ENCODE results near the gene PFKM. TPM values are rescaled to one million over a fixed set of nuclear protein-coding genes. Genes with fewer than 3 reads are reported as not detected.

Gene PFKM
- total RNA-seq, 1 experiment from 2014 or later, result 92.4 TPM

DNA sequence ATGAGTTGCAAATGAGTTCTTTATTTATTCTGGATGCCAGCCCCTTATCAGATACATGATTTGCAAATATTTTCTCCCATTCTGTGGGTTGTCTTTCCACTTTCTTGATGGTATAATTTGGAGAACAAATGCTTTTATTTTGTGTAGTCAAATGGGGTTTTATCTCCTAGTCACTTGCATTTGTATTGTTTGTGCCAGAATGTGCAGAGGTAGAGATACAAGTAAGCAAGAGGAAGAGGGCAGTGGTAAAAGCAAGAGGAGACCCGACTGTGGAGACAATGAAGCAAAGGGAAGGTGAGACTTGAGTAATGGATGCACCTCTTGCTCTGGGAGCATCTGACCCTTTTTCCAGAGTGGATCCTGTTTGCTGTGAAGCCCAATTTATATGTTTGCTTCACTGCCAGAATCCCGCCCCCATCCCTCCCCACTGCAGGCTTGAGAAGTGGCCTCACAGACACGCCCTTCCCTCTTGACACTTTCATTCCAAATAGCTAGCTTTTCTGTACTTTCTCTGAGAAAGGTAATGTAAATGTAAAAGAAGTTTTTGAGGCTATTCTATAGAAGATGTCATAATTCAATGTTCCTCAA, 786 bp upstream of the PFKM start:
- H2BK15ac ChIP-seq (ENCODE audit: low read depth, low read length), result no peak overlapping the region
- no peaks in the 10 kb centered on the region for H4K20me1 ChIP-seq (ENCODE audit: control insufficient read depth, insufficient read depth, insufficient read length)
- H3K27me3 Mint-ChIP-seq (ENCODE audit: low read depth), result peaks cover 23% of the 10 kb centered on the region
- H3K9me3 ChIP-seq (ENCODE audit: control insufficient read depth, low read depth, low read length), result no peaks in the 10 kb centered on the region
- H3K79me2 ChIP-seq (ENCODE audit: insufficient read depth, low read length), result peaks cover 6% of the 10 kb centered on the region; the same call in 1 of the 2 replicates
- H4K8ac ChIP-seq (replicated peaks; ENCODE audit: insufficient read length, low read depth, low read length), result no peak overlapping the region
- no peak overlapping the region for H2BK120ac ChIP-seq (ENCODE audit: low read depth, low read length, poor library complexity, severe bottlenecking)
- no peak overlapping the region for H2AK5ac ChIP-seq (ENCODE audit: insufficient read length, low read length)
- H3K23me2 ChIP-seq (ENCODE audit: insufficient read length, low read depth, low read length, poor library complexity, severe bottlenecking), result peaks cover 8% of the 10 kb centered on the region
- peak overlapping the region; percentile 94 for H3K4me2 ChIP-seq (ENCODE audit: insufficient read depth, insufficient read length, low read length)
- H4K91ac ChIP-seq (ENCODE audit: insufficient read length, low read depth, low read length), result no peak overlapping the region
- H3K4me1 Mint-ChIP-seq, result peaks cover 21% of the 10 kb centered on the region in 2 experiments
- peaks cover 0 to 10% (median 6%) of the 10 kb centered on the region in 3 experiments; a peak in 6 of 7 replicates for H3K36me3 Mint-ChIP-seq (ENCODE audit: insufficient read depth in 1 of 3, low read depth in 3 of 3)
- no peak overlapping the region for H2BK12ac ChIP-seq (ENCODE audit: insufficient read length, low read depth, low read length)
- no peak overlapping the region for H3K56ac ChIP-seq (ENCODE audit: insufficient read length, low read depth, low read length)
- no peak overlapping the region for H3K27ac ChIP-seq (ENCODE audit: insufficient read length, low read depth, low read length)
- H3K4ac ChIP-seq (ENCODE audit: low read depth, low read length), result no peak overlapping the region
- H3K79me1 ChIP-seq (ENCODE audit: insufficient read depth, low read depth, low read length, poor library complexity, severe bottlenecking), result no peaks in the 10 kb centered on the region
- peak overlapping the region in 1 of 3 experiments; percentile 41; a peak in 2 of 7 replicates for H3K27ac Mint-ChIP-seq
- H3K9ac ChIP-seq (ENCODE audit: extremely low read depth, insufficient read length, low read length), result no peak overlapping the region
- no peak overlapping the region for H2BK20ac ChIP-seq (ENCODE audit: low read depth, low read length, poor library complexity, severe bottlenecking)
- no peak overlapping the region for H3T11ph ChIP-seq (ENCODE audit: low read length)
- no peak overlapping the region for H2BK5ac ChIP-seq (ENCODE audit: insufficient read length, low read length)
- TF ChIP-seq, protein P1, sequence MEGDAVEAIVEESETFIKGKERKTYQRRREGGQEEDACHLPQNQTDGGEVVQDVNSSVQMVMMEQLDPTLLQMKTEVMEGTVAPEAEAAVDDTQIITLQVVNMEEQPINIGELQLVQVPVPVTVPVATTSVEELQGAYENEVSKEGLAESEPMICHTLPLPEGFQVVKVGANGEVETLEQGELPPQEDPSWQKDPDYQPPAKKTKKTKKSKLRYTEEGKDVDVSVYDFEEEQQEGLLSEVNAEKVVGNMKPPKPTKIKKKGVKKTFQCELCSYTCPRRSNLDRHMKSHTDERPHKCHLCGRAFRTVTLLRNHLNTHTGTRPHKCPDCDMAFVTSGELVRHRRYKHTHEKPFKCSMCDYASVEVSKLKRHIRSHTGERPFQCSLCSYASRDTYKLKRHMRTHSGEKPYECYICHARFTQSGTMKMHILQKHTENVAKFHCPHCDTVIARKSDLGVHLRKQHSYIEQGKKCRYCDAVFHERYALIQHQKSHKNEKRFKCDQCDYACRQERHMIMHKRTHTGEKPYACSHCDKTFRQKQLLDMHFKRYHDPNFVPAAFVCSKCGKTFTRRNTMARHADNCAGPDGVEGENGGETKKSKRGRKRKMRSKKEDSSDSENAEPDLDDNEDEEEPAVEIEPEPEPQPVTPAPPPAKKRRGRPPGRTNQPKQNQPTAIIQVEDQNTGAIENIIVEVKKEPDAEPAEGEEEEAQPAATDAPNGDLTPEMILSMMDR (conservative IDR thresholded peaks at IDR 0.05), result no peak
- no peaks in the 10 kb centered on the region; the same call in 1 of the 2 replicates for H3K4me1 ChIP-seq (ENCODE audit: insufficient read depth, low read length)
- H2AFZ ChIP-seq (ENCODE audit: low read length), result no peak overlapping the region
- H3K14ac ChIP-seq (ENCODE audit: insufficient read depth, low read length), result no peak overlapping the region
- peak overlapping the region; percentile 90 to 98 for H3K4me3 Mint-ChIP-seq
- H3K9me3 Mint-ChIP-seq, result peaks cover 10 to 15% of the 10 kb centered on the region in 2 experiments
- H3K27me3 ChIP-seq (ENCODE audit: insufficient read depth, low read length), result no peaks in the 10 kb centered on the region
- WGBS (ENCODE audit: extremely low coverage, insufficient read length, low lambda C conversion rate), result no CpG with 5 or more reads among the region's 3 CpGs
- no peak overlapping the region for H3K23ac ChIP-seq (ENCODE audit: insufficient read length, low read depth, low read length)
- H3K18ac ChIP-seq (ENCODE audit: insufficient read length, low read depth, low read length), result no peak overlapping the region
- no peak overlapping the region for H4K5ac ChIP-seq (ENCODE audit: insufficient read length, low read depth, low read length)
- no peak for DNase-seq
